Trophoblast cell (in vitro differentiated cells and primary cell): ENCODE data around the gene TLE7.
A peak's percentile ranks its signal among the peaks of the same experiment; 100 is the strongest.

Experiments
- DNase-seq, 2 donors: peaks; one replicate each; pipeline ENCODE4 v3.0.0-alpha.2; 2016
- H2AFZ ChIP-seq: 2 replicates; pipeline ENCODE4 v1.6.1; 2013; ENCODE audit warnings: low read length, moderate library complexity, mild to moderate bottlenecking; ENCODE audit not compliant: insufficient read depth, poor library complexity
- H2AK5ac ChIP-seq: 2 replicates; pipeline ENCODE4 v1.6.1; 2013; ENCODE audit warnings: mild to moderate bottlenecking, low read length
- H2BK120ac ChIP-seq: 2 replicates; pipeline ENCODE4 v1.6.1; 2013; ENCODE audit warnings: low read length, mild to moderate bottlenecking, moderate library complexity; ENCODE audit not compliant: insufficient read depth, poor library complexity
- H2BK12ac ChIP-seq: 2 replicates; pipeline ENCODE4 v1.6.1; 2013; ENCODE audit warnings: mild to moderate bottlenecking, low read length, moderate library complexity
- H2BK5ac ChIP-seq: 2 replicates; pipeline ENCODE4 v1.6.1; 2013; ENCODE audit warnings: low read length, low read depth, moderate library complexity, mild to moderate bottlenecking; ENCODE audit not compliant: poor library complexity
- H3K14ac ChIP-seq: 2 replicates; pipeline ENCODE4 v1.6.1; 2013; ENCODE audit warnings: mild to moderate bottlenecking, low read length
- H3K18ac ChIP-seq: 2 replicates; pipeline ENCODE4 v1.6.1; 2013; ENCODE audit warnings: mild to moderate bottlenecking, low read length
- H3K23ac ChIP-seq: 2 replicates; pipeline ENCODE4 v1.6.1; 2013; ENCODE audit warnings: low read length
- H3K27ac ChIP-seq: 2 replicates; pipeline ENCODE4 v1.5.1; 2013; ENCODE audit warnings: low read depth, mild to moderate bottlenecking, inconsistent platforms, low read length, moderate library complexity
- H3K27me3 ChIP-seq: 2 replicates; pipeline ENCODE4 v1.6.1; 2013; ENCODE audit warnings: inconsistent platforms, mild to moderate bottlenecking, low read length, moderate library complexity; ENCODE audit not compliant: insufficient read depth
- H3K36me3 ChIP-seq, 2 experiments: 1 replicate in 1 of 2; 2 replicates in 1 of 2; pipeline ENCODE4 v1.6.1; 2013; ENCODE audit warnings: low read length in 2 of 2, mild to moderate bottlenecking in 2 of 2, moderate library complexity in 1 of 2; ENCODE audit not compliant: insufficient read depth in 2 of 2, control insufficient read depth in 1 of 2
- H3K4ac ChIP-seq: 2 replicates; pipeline ENCODE4 v1.6.1; 2013; ENCODE audit warnings: low read depth, mild to moderate bottlenecking, low read length, moderate library complexity
- H3K4me1 ChIP-seq, 2 experiments: 1 replicate in 1 of 2; 2 replicates in 1 of 2; pipeline ENCODE4 v1.6.1; 2013; ENCODE audit warnings: low read length in 2 of 2, mild to moderate bottlenecking in 2 of 2, moderate library complexity in 1 of 2; ENCODE audit not compliant: insufficient read depth in 2 of 2, control insufficient read depth in 1 of 2
- H3K4me2 ChIP-seq: 2 replicates; pipeline ENCODE4 v1.6.1; 2013; ENCODE audit warnings: inconsistent platforms, mild to moderate bottlenecking, low read length, moderate library complexity
- H3K4me3 ChIP-seq: 2 replicates; pipeline ENCODE4 v1.5.1; 2013; ENCODE audit warnings: mild to moderate bottlenecking, low read depth, low read length, inconsistent platforms
- H3K79me1 ChIP-seq: one replicate; pipeline ENCODE4 v1.6.1; 2013; ENCODE audit warnings: low read length
- H3K79me2 ChIP-seq: 2 replicates; pipeline ENCODE4 v1.6.1; 2013; ENCODE audit warnings: low read length, mild to moderate bottlenecking; ENCODE audit not compliant: control insufficient read depth, insufficient read depth, poor library complexity
- H3K9ac ChIP-seq: 2 replicates; pipeline ENCODE4 v1.6.1; 2013; ENCODE audit warnings: mild to moderate bottlenecking, low read length
- H3K9me3 ChIP-seq: 2 replicates; pipeline ENCODE4 v1.6.1; 2013; ENCODE audit warnings: low read depth, mild to moderate bottlenecking, control low read depth, inconsistent platforms, low read length; ENCODE audit not compliant: insufficient read depth
- H4K12ac ChIP-seq: 2 replicates; pipeline ENCODE4 v1.6.1; 2013; ENCODE audit warnings: low read depth, mild to moderate bottlenecking, low read length, moderate library complexity
- H4K8ac ChIP-seq: 2 replicates; pipeline ENCODE4 v1.6.1; 2013; ENCODE audit warnings: low read depth, mild to moderate bottlenecking, low read length, moderate library complexity
- H4K91ac ChIP-seq: one replicate; pipeline ENCODE4 v1.6.1; 2013; ENCODE audit warnings: low read depth, mild to moderate bottlenecking, low read length, moderate library complexity
- WGBS: extraction: QIAGEN DNeasy Blood & Tissue Kit; methylation state at CpG from one replicate; pipeline ENCODE4 v1.1.7; 2013; ENCODE audit warnings: missing lambda C conversion rate; ENCODE audit not compliant: insufficient read length, insufficient coverage; ENCODE audit errors: extremely low coverage; 5-methylcytosine and 5-hydroxymethylcytosine counted together

The TLE7 gene

DNA sequence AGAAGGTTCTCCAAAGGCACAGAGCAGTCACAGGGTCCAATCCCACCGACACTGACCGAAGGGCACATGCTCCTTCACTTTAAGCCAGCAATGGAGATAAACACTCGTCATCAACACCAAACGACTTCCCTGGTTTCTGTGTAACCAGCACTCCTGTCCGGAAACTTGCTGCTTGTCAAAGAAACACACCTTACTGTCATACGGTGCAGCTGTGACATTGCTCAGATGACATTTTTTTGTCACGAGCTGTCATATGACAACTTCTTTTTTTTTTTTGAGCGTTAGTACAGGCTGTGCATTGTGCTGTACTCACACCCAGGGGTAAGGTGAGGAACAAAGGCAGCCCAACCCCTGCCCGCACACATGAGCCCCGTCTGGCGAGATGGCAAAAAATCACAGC, 39.2 kb downstream of the TLE7 start:
- H3K9ac ChIP-seq, result no peak overlapping the region
- no peak overlapping the region for H3K27ac ChIP-seq
- no peak overlapping the region for H3K4me2 ChIP-seq
- no peak overlapping the region for H4K8ac ChIP-seq
- peaks cover 10% of the 10 kb centered on the region for H3K9me3 ChIP-seq
- no peak overlapping the region for H3K23ac ChIP-seq
- no peaks in the 10 kb centered on the region for H3K79me2 ChIP-seq
- H3K27me3 ChIP-seq, result no peaks in the 10 kb centered on the region
- H4K12ac ChIP-seq, result no peak overlapping the region
- H3K79me1 ChIP-seq, result no peaks in the 10 kb centered on the region
- no CpG with 5 or more reads among the region's 11 CpGs for WGBS
- H2BK5ac ChIP-seq, result no peak overlapping the region
- H3K4me1 ChIP-seq, result no peaks in the 10 kb centered on the region
- no peak overlapping the region for H2AK5ac ChIP-seq
- H3K14ac ChIP-seq, result no peak overlapping the region
- no peaks in the 10 kb centered on the region for H3K36me3 ChIP-seq
- no peak overlapping the region for H3K18ac ChIP-seq
- no peak overlapping the region for H3K4me3 ChIP-seq
- H2BK12ac ChIP-seq, result no peak overlapping the region
- no peak overlapping the region for H2BK120ac ChIP-seq
- H3K4ac ChIP-seq, result no peak overlapping the region
- H2AFZ ChIP-seq, result no peak overlapping the region
- H4K91ac ChIP-seq, result no peak overlapping the region
- DNase-seq, result no peak

DNA sequence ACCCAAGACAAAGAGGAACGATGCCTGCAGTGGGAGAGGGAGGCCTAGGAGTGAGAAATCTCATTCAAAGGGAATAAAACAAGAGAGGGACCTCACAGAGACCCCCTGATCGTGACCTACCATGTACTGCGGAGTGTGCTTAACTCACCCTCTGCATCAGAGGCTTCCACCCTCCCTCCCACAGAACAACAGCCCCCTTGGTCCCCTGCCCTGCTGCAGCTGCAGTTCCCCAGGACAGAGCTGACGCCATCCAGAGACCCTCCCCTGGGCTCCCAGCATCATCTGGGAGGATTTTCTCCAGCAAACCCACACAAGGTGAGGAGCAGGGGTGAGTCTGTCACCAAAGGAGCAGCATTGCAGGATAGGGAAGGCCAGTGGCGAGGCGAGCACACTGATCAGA, 39.8 kb downstream of the TLE7 start:
- Histone ChIP-seq H3K79me1 (no peaks in the 10 kb centered on the region), H4K8ac (no peak overlapping the region), H2BK12ac (no peak overlapping the region), H2BK120ac (no peak overlapping the region), H3K4me3 (no peak overlapping the region), H3K36me3 (no peaks in the 10 kb centered on the region), H3K4ac (no peak overlapping the region), H3K14ac (no peak overlapping the region), H3K4me2 (no peak overlapping the region), H3K9ac (no peak overlapping the region), H4K91ac (no peak overlapping the region), H2AK5ac (no peak overlapping the region), H4K12ac (no peak overlapping the region), H3K18ac (no peak overlapping the region), H3K79me2 (no peaks in the 10 kb centered on the region), H3K4me1 (no peaks in the 10 kb centered on the region), H3K27ac (no peak overlapping the region), H2BK5ac (no peak overlapping the region), H2AFZ (no peak overlapping the region), H3K27me3 (no peaks in the 10 kb centered on the region), H3K9me3 (peaks cover 8% of the 10 kb centered on the region), H3K23ac (no peak overlapping the region)
- no CpG with 5 or more reads among the region's 6 CpGs for WGBS
- no peak for DNase-seq

DNA sequence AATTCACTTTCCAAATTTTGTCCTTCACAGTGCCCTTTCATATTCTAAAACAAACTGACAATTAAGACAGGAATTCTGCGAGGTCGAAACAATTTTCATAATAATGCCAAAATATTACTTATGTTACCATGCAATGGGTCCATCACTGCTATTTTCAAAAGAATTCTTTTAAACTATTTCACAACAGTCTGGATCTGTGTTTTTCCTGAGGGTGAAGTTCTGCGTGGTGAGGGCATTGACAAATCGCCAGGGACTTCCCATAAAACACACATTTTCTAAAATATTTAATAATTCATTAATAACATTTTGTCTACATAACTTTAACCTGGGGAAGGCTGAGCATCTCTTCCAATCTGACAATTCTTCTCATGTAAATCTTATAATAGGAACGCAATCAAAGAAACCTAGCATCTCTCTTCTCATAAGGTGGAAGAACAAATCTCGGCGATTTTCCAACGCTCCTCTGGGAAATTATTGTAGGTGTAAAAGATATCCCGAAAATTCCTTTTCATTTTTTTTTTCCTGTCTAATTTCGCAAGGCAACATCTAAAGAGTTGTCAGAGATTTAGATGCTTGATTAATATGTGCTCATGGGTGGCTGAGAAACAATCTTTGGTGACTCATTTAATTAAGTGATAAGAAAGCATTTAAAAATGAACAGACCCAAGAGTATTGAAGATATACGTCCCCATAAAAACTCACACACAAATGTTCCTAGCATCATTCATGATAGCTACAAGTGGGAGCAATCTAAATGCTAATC, 41.9 kb downstream of the TLE7 start:
- Histone ChIP-seq H2AFZ (no peak overlapping the region), H3K4ac (no peak overlapping the region), H3K4me3 (no peak overlapping the region), H2BK120ac (no peak overlapping the region), H4K12ac (no peak overlapping the region), H3K79me2 (no peaks in the 10 kb centered on the region), H3K27me3 (no peaks in the 10 kb centered on the region), H3K14ac (no peak overlapping the region), H3K36me3 (no peaks in the 10 kb centered on the region), H3K79me1 (no peaks in the 10 kb centered on the region), H3K23ac (no peak overlapping the region), H2BK5ac (no peak overlapping the region), H4K91ac (no peak overlapping the region), H4K8ac (no peak overlapping the region), H3K4me2 (no peak overlapping the region), H3K9ac (no peak overlapping the region), H3K4me1 (no peaks in the 10 kb centered on the region), H3K9me3 (peaks cover 7% of the 10 kb centered on the region), H2AK5ac (no peak overlapping the region), H2BK12ac (no peak overlapping the region), H3K18ac (no peak overlapping the region), H3K27ac (no peak overlapping the region)
- no CpG with 5 or more reads among the region's 11 CpGs for WGBS
- peak in 1 of 2 donors; percentile 40 for DNase-seq

DNA sequence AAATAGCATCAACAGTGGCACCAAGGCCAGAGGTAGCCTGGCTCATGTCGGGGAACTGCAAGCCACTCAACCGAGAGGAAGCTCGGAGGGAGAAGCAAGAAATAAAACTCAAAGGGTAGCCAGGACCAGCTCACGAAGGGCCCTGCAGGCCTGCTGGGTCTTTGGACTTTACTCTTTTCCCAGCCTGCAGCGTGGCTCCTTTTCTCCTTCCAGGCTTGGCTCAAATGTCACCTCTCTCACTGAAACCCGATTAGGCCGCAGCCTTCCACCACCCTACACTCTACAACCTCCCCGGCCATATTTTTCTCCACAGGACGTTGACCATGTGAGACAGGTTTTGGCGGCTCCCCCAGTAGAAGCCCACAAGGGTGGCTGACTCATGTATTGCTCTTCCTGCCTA, 45.3 kb downstream of the TLE7 start:
- H3K4me3 ChIP-seq, result no peak overlapping the region
- no peak overlapping the region for H2BK12ac ChIP-seq
- H3K79me2 ChIP-seq, result no peaks in the 10 kb centered on the region
- no peak overlapping the region for H4K8ac ChIP-seq
- H2BK120ac ChIP-seq, result no peak overlapping the region
- no peak overlapping the region for H2AK5ac ChIP-seq
- no peak overlapping the region for H3K9ac ChIP-seq
- no peaks in the 10 kb centered on the region for H3K4me1 ChIP-seq
- WGBS, result no CpG with 5 or more reads among the region's 10 CpGs
- H3K9me3 ChIP-seq, result no peaks in the 10 kb centered on the region
- no peak overlapping the region for H3K18ac ChIP-seq
- H4K91ac ChIP-seq, result no peak overlapping the region
- no peak overlapping the region for H3K4me2 ChIP-seq
- no peak overlapping the region for H3K27ac ChIP-seq
- H3K23ac ChIP-seq, result no peak overlapping the region
- H2BK5ac ChIP-seq, result no peak overlapping the region
- H4K12ac ChIP-seq, result no peak overlapping the region
- no peaks in the 10 kb centered on the region for H3K79me1 ChIP-seq
- H3K36me3 ChIP-seq, result no peaks in the 10 kb centered on the region
- no peak overlapping the region for H3K14ac ChIP-seq
- no peaks in the 10 kb centered on the region for H3K27me3 ChIP-seq
- H2AFZ ChIP-seq, result no peak overlapping the region
- no peak overlapping the region for H3K4ac ChIP-seq
- no peak for DNase-seq
